ENCODE results near the gene ASS1. TPM values are rescaled to one million over a fixed set of nuclear protein-coding genes. Genes with fewer than 3 reads are reported as not detected.

ASS1 gene
- total RNA-seq, 1 experiment from 2014 or later = 5.8 TPM

DNA sequence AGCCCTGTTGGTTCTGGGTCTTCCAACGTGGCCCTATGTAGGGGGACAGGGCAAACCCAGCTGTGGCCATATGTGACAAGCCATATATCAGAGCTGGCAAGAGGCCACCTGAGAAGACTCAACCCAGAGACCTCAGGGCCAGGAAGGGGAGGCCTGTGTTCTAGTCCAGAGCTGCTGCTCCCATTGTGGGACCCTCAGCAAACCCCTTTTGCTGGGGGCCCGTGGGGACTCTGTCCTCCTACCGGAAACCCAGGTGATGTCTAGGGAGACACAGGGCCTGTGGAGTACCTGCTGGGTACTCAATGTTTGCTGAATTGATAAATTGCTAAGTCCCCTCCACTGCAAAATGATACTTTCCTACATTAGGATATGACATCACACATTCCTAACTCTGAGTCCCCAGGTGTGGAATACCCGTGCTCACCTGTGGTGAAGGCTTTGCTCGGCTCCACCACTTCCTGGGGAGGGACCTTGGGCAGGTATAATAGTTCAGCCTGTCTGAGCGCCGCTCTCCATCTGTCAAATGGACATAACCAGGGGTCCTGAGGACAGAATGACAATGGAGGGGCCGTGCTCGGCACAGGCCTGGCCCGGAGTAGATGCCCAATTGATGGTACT, 38.4 kb upstream of the ASS1 start:
- intact Hi-C loops (cut with micrococcal nuclease; ENCODE audit: unreplicated experiment) = no loop called here
- DNase-seq (ENCODE audit: low spot score) = no peak
- BruUV-seq (replicated peaks) = no TSS peak
- Histone ChIP-seq H3K36me3 (ENCODE audit: insufficient read depth, low read length, poor library complexity, severe bottlenecking) (no peaks in the 10 kb centered on the region), H3K27ac (ENCODE audit: low read depth, low read length, poor library complexity, severe bottlenecking) (no peak overlapping the region), H3K9me3 (ENCODE audit: low read depth, low read length, poor library complexity, severe bottlenecking) (no peaks in the 10 kb centered on the region), H3K4me1 (ENCODE audit: insufficient read depth, low read length, poor library complexity, severe bottlenecking) (no peaks in the 10 kb centered on the region), H3K27me3 (replicated peaks; ENCODE audit: insufficient read depth, low read depth, low read length, poor library complexity) (peaks cover 3% of the 10 kb centered on the region), H3K4me3 (ENCODE audit: low read depth, low read length, poor library complexity, severe bottlenecking) (no peak overlapping the region)
- TF ChIP-seq EZH2 (IDR thresholded peaks at IDR 0.05; ENCODE audit: borderline replicate concordance, low read depth, low read length, poor library complexity, severe bottlenecking) (no peak), CTCF (conservative IDR thresholded peaks at IDR 0.05; ENCODE audit: low read depth, low read length) (no peak)
- ChIA-PET CTCF (no interaction called here), POLR2A (ENCODE audit: low non-redundant PET) (no interaction called here)

DNA sequence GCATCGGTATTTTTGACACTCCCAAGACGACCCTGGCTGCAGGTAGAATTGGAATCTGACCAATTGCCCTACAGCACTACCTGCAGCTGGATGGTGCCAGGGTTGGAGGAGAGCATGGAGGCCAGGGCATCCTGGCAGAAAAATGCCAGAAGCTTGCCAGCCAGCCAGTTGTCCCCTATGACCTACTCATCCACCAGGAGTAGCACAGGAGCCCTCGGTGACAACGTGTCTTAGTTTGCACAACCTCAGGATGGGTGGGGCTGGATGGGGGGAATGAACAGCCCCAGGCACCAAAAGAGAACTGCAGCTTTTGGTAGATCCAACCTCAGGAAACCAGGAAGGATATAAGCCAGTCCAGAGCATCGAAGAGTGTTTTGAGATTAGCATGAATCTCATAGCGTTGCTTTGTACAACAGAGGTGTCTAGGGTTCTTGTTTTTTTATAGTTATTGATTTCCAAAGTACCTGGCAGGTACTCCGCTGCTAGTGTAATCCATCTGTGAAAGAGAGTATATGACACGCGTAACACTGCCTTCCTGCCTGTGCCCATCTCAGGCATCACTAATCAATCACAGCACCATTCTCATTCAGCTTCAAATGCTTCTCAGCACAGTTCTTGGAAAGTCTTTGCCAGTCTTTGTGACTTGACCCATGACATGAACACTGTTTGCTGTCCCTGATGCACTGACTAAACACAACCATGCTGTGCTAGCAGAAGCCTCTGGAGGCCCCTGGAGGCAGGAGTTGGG, 36.7 kb upstream of the ASS1 start:
- POLR2A ChIA-PET (ENCODE audit: low non-redundant PET) = no interaction called here

DNA sequence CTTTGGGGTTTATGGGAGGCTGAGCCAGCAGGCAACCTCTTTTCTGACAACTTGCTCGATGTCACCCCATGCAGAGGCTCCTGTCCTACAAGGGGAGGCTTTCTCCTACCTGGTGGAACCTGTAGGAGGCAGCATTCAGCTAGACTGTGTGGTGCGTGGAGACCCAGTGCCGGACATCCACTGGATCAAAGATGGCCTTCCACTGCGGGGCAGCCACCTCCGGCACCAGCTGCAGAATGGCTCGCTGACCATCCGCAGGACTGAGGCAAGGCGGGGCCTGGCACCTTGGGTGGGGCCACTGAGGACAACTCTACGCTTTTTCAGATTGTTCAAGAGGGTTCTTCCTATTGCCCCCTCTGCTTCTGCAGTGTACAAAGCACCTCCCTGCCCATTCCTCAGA, 36.1 kb upstream of the ASS1 start:
- ChIA-PET CTCF (no interaction called here), POLR2A (ENCODE audit: low non-redundant PET) (no interaction called here)
- no peaks in the 10 kb centered on the region for H3K4me1 ChIP-seq (ENCODE audit: insufficient read depth, low read length, poor library complexity, severe bottlenecking)
- H3K9me3 ChIP-seq (ENCODE audit: low read depth, low read length, poor library complexity, severe bottlenecking) = no peaks in the 10 kb centered on the region
- no peak overlapping the region for H3K27ac ChIP-seq (ENCODE audit: low read depth, low read length, poor library complexity, severe bottlenecking)
- H3K4me3 ChIP-seq (ENCODE audit: low read depth, low read length, poor library complexity, severe bottlenecking) = no peak overlapping the region
- no TSS peak for BruUV-seq (replicated peaks)
- no peaks in the 10 kb centered on the region for H3K36me3 ChIP-seq (ENCODE audit: insufficient read depth, low read length, poor library complexity, severe bottlenecking)
- 0 out of 2 replicates have a peak, but pooled peaks have one; percentile 19 for TF ChIP-seq CTCF (conservative IDR thresholded peaks at IDR 0.05; ENCODE audit: low read depth, low read length)
- TF ChIP-seq EZH2 (IDR thresholded peaks at IDR 0.05; ENCODE audit: borderline replicate concordance, low read depth, low read length, poor library complexity, severe bottlenecking) = no peak
- peaks cover 16% of the 10 kb centered on the region for H3K27me3 ChIP-seq (replicated peaks; ENCODE audit: insufficient read depth, low read depth, low read length, poor library complexity)
- intact Hi-C loops (cut with micrococcal nuclease; ENCODE audit: unreplicated experiment) = no loop called here
- no peak for DNase-seq (ENCODE audit: low spot score)

More for the DNA sequence above, 36.7 kb upstream of the ASS1 start:
- Histone ChIP-seq H3K4me3 (ENCODE audit: low read depth, low read length, poor library complexity, severe bottlenecking) (no peak overlapping the region), H3K27me3 (replicated peaks; ENCODE audit: insufficient read depth, low read depth, low read length, poor library complexity) (peaks cover 10% of the 10 kb centered on the region), H3K36me3 (ENCODE audit: insufficient read depth, low read length, poor library complexity, severe bottlenecking) (no peaks in the 10 kb centered on the region), H3K4me1 (ENCODE audit: insufficient read depth, low read length, poor library complexity, severe bottlenecking) (no peaks in the 10 kb centered on the region), H3K27ac (ENCODE audit: low read depth, low read length, poor library complexity, severe bottlenecking) (no peak overlapping the region), H3K9me3 (ENCODE audit: low read depth, low read length, poor library complexity, severe bottlenecking) (no peaks in the 10 kb centered on the region)
- TF ChIP-seq EZH2 (IDR thresholded peaks at IDR 0.05; ENCODE audit: borderline replicate concordance, low read depth, low read length, poor library complexity, severe bottlenecking) (no peak), CTCF (conservative IDR thresholded peaks at IDR 0.05; ENCODE audit: low read depth, low read length) (no peak)
- CTCF ChIA-PET = no interaction called here
- DNase-seq (ENCODE audit: low spot score) = no peak
- BruUV-seq (replicated peaks) = no TSS peak
- intact Hi-C loops (cut with micrococcal nuclease; ENCODE audit: unreplicated experiment) = no loop called here
